Trophoblast cell (in vitro differentiated cells and primary cell): ENCODE results near the gene COBLL1.

Source experiments
- DNase-seq, 2 donors: peaks; one replicate each; pipeline ENCODE4 v3.0.0-alpha.2; 2016
- H2AFZ ChIP-seq: 2 replicates; pipeline ENCODE4 v1.6.1; 2013; ENCODE audit warnings: low read length, moderate library complexity, mild to moderate bottlenecking; ENCODE audit not compliant: insufficient read depth, poor library complexity
- H2AK5ac ChIP-seq: 2 replicates; pipeline ENCODE4 v1.6.1; 2013; ENCODE audit warnings: mild to moderate bottlenecking, low read length
- H2BK120ac ChIP-seq: 2 replicates; pipeline ENCODE4 v1.6.1; 2013; ENCODE audit warnings: low read length, mild to moderate bottlenecking, moderate library complexity; ENCODE audit not compliant: insufficient read depth, poor library complexity
- H2BK12ac ChIP-seq: 2 replicates; pipeline ENCODE4 v1.6.1; 2013; ENCODE audit warnings: mild to moderate bottlenecking, low read length, moderate library complexity
- H2BK5ac ChIP-seq: 2 replicates; pipeline ENCODE4 v1.6.1; 2013; ENCODE audit warnings: low read length, low read depth, moderate library complexity, mild to moderate bottlenecking; ENCODE audit not compliant: poor library complexity
- H3K14ac ChIP-seq: 2 replicates; pipeline ENCODE4 v1.6.1; 2013; ENCODE audit warnings: mild to moderate bottlenecking, low read length
- H3K18ac ChIP-seq: 2 replicates; pipeline ENCODE4 v1.6.1; 2013; ENCODE audit warnings: mild to moderate bottlenecking, low read length
- H3K23ac ChIP-seq: 2 replicates; pipeline ENCODE4 v1.6.1; 2013; ENCODE audit warnings: low read length
- H3K27ac ChIP-seq: 2 replicates; pipeline ENCODE4 v1.5.1; 2013; ENCODE audit warnings: low read depth, mild to moderate bottlenecking, inconsistent platforms, low read length, moderate library complexity
- H3K27me3 ChIP-seq: 2 replicates; pipeline ENCODE4 v1.6.1; 2013; ENCODE audit warnings: inconsistent platforms, mild to moderate bottlenecking, low read length, moderate library complexity; ENCODE audit not compliant: insufficient read depth
- H3K36me3 ChIP-seq, 2 experiments: 1 replicate in 1 of 2; 2 replicates in 1 of 2; pipeline ENCODE4 v1.6.1; 2013; ENCODE audit warnings: low read length in 2 of 2, mild to moderate bottlenecking in 2 of 2, moderate library complexity in 1 of 2; ENCODE audit not compliant: insufficient read depth in 2 of 2, control insufficient read depth in 1 of 2
- H3K4ac ChIP-seq: 2 replicates; pipeline ENCODE4 v1.6.1; 2013; ENCODE audit warnings: low read depth, mild to moderate bottlenecking, low read length, moderate library complexity
- H3K4me1 ChIP-seq, 2 experiments: 1 replicate in 1 of 2; 2 replicates in 1 of 2; pipeline ENCODE4 v1.6.1; 2013; ENCODE audit warnings: low read length in 2 of 2, mild to moderate bottlenecking in 2 of 2, moderate library complexity in 1 of 2; ENCODE audit not compliant: insufficient read depth in 2 of 2, control insufficient read depth in 1 of 2
- H3K4me2 ChIP-seq: 2 replicates; pipeline ENCODE4 v1.6.1; 2013; ENCODE audit warnings: inconsistent platforms, mild to moderate bottlenecking, low read length, moderate library complexity
- H3K4me3 ChIP-seq: 2 replicates; pipeline ENCODE4 v1.5.1; 2013; ENCODE audit warnings: mild to moderate bottlenecking, low read depth, low read length, inconsistent platforms
- H3K79me1 ChIP-seq: one replicate; pipeline ENCODE4 v1.6.1; 2013; ENCODE audit warnings: low read length
- H3K79me2 ChIP-seq: 2 replicates; pipeline ENCODE4 v1.6.1; 2013; ENCODE audit warnings: low read length, mild to moderate bottlenecking; ENCODE audit not compliant: control insufficient read depth, insufficient read depth, poor library complexity
- H3K9ac ChIP-seq: 2 replicates; pipeline ENCODE4 v1.6.1; 2013; ENCODE audit warnings: mild to moderate bottlenecking, low read length
- H3K9me3 ChIP-seq: 2 replicates; pipeline ENCODE4 v1.6.1; 2013; ENCODE audit warnings: low read depth, mild to moderate bottlenecking, control low read depth, inconsistent platforms, low read length; ENCODE audit not compliant: insufficient read depth
- H4K12ac ChIP-seq: 2 replicates; pipeline ENCODE4 v1.6.1; 2013; ENCODE audit warnings: low read depth, mild to moderate bottlenecking, low read length, moderate library complexity
- H4K8ac ChIP-seq: 2 replicates; pipeline ENCODE4 v1.6.1; 2013; ENCODE audit warnings: low read depth, mild to moderate bottlenecking, low read length, moderate library complexity
- H4K91ac ChIP-seq: one replicate; pipeline ENCODE4 v1.6.1; 2013; ENCODE audit warnings: low read depth, mild to moderate bottlenecking, low read length, moderate library complexity
- WGBS: extraction: QIAGEN DNeasy Blood & Tissue Kit; methylation state at CpG from one replicate; pipeline ENCODE4 v1.1.7; 2013; ENCODE audit warnings: missing lambda C conversion rate; ENCODE audit not compliant: insufficient read length, insufficient coverage; ENCODE audit errors: extremely low coverage; 5-methylcytosine and 5-hydroxymethylcytosine counted together

COBLL1 gene

GRCh38 chr2:164735309-164735919 lies 106.2 kb downstream of the COBLL1 start:
- H2AFZ ChIP-seq = no peak overlapping the region
- H2BK12ac ChIP-seq = peak overlapping the region; percentile 58
- H3K9me3 ChIP-seq = no peaks in the 10 kb centered on the region
- peaks cover 7 to 9% of the 10 kb centered on the region in 2 experiments for H3K4me1 ChIP-seq
- H3K4me2 ChIP-seq = no peak overlapping the region
- no peak overlapping the region for H3K18ac ChIP-seq
- H3K9ac ChIP-seq = no peak overlapping the region
- H2BK5ac ChIP-seq = peak overlapping the region; percentile 68
- no peak overlapping the region for H3K14ac ChIP-seq
- peaks cover 0 to 3% of the 10 kb centered on the region in 2 experiments for H3K36me3 ChIP-seq
- peak overlapping the region; percentile 38 for H4K8ac ChIP-seq
- peak overlapping the region; percentile 68 for H4K91ac ChIP-seq
- H3K4me3 ChIP-seq = no peak overlapping the region
- no CpG with 5 or more reads among the region's 4 CpGs for WGBS
- no peaks in the 10 kb centered on the region for H3K79me2 ChIP-seq
- H2AK5ac ChIP-seq = no peak overlapping the region
- no peak for DNase-seq
- peaks cover 9% of the 10 kb centered on the region for H3K79me1 ChIP-seq
- no peak overlapping the region for H3K23ac ChIP-seq
- no peaks in the 10 kb centered on the region for H3K27me3 ChIP-seq
- peak overlapping the region; percentile 19 for H3K27ac ChIP-seq
- H2BK120ac ChIP-seq = peak overlapping the region; percentile 60
- H3K4ac ChIP-seq = no peak overlapping the region
- no peak overlapping the region for H4K12ac ChIP-seq

GRCh38 chr2:164734196-164734595 lies 107.4 kb downstream of the COBLL1 start:
- peak overlapping the region; percentile 92 for H2BK5ac ChIP-seq
- no peak overlapping the region for H3K4me3 ChIP-seq
- peaks cover 2 to 3% of the 10 kb centered on the region in 2 experiments for H3K36me3 ChIP-seq
- no peak overlapping the region for H2AK5ac ChIP-seq
- H2AFZ ChIP-seq = no peak overlapping the region
- H3K14ac ChIP-seq = no peak overlapping the region
- H3K4me2 ChIP-seq = no peak overlapping the region
- WGBS = no CpG with 5 or more reads among the region's 3 CpGs
- no peaks in the 10 kb centered on the region for H3K27me3 ChIP-seq
- no peak overlapping the region for H4K91ac ChIP-seq
- H4K12ac ChIP-seq = no peak overlapping the region
- no peaks in the 10 kb centered on the region for H3K79me2 ChIP-seq
- H2BK120ac ChIP-seq = no peak overlapping the region
- peaks cover 9% of the 10 kb centered on the region for H3K79me1 ChIP-seq
- H2BK12ac ChIP-seq = no peak overlapping the region
- no peak overlapping the region for H3K23ac ChIP-seq
- H3K4ac ChIP-seq = no peak overlapping the region
- H3K9ac ChIP-seq = no peak overlapping the region
- H3K9me3 ChIP-seq = no peaks in the 10 kb centered on the region
- H4K8ac ChIP-seq = no peak overlapping the region
- peaks cover 7 to 9% of the 10 kb centered on the region in 2 experiments for H3K4me1 ChIP-seq
- H3K27ac ChIP-seq = peak overlapping the region; percentile 84
- DNase-seq = peak in 1 of 2 donors; percentile 60
- H3K18ac ChIP-seq = no peak overlapping the region

- H3K4ac ChIP-seq = no peak overlapping the region
- H3K18ac ChIP-seq = no peak overlapping the region
- H4K91ac ChIP-seq = no peak overlapping the region
- H3K79me1 ChIP-seq = peaks cover 4% of the 10 kb centered on the region
- H4K12ac ChIP-seq = no peak overlapping the region
- no peak overlapping the region for H2AK5ac ChIP-seq
- H2BK5ac ChIP-seq = no peak overlapping the region
- DNase-seq = no peak
- peaks cover 2% of the 10 kb centered on the region in 2 experiments for H3K4me1 ChIP-seq
- H3K4me3 ChIP-seq = no peak overlapping the region
- H2BK12ac ChIP-seq = no peak overlapping the region
- no peak overlapping the region for H3K14ac ChIP-seq
- H3K9ac ChIP-seq = no peak overlapping the region
- H2AFZ ChIP-seq = no peak overlapping the region
- no peaks in the 10 kb centered on the region for H3K27me3 ChIP-seq
- no peak overlapping the region for H2BK120ac ChIP-seq
- WGBS = no CpG with 5 or more reads among the region's 3 CpGs
- H3K23ac ChIP-seq = no peak overlapping the region
- no peaks in the 10 kb centered on the region for H3K9me3 ChIP-seq
- no peak overlapping the region for H3K27ac ChIP-seq
- H3K36me3 ChIP-seq = peaks cover 2% of the 10 kb centered on the region in 2 experiments
- no peaks in the 10 kb centered on the region for H3K79me2 ChIP-seq
- H4K8ac ChIP-seq = no peak overlapping the region
- H3K4me2 ChIP-seq = no peak overlapping the region
Observed at GRCh38 chr2:164725542-164725941, 116.1 kb downstream of the COBLL1 start.

GRCh38 chr2:164722616-164723338 lies 118.8 kb downstream of the COBLL1 start:
- Histone ChIP-seq H3K4me1 (peaks cover 2 to 5% of the 10 kb centered on the region in 2 experiments), H2AFZ (no peak overlapping the region), H3K4ac (peak overlapping the region; percentile 46), H3K18ac (no peak overlapping the region), H4K8ac (no peak overlapping the region), H3K9ac (no peak overlapping the region), H2BK120ac (peak overlapping the region; percentile 43), H4K12ac (no peak overlapping the region), H3K9me3 (no peaks in the 10 kb centered on the region), H3K27ac (no peak overlapping the region), H3K79me1 (peaks cover 8% of the 10 kb centered on the region), H3K79me2 (no peaks in the 10 kb centered on the region), H3K36me3 (peaks cover 0 to 4% of the 10 kb centered on the region in 2 experiments), H4K91ac (peak overlapping the region; percentile 62), H3K23ac (no peak overlapping the region), H2AK5ac (peak overlapping the region; percentile 74), H2BK12ac (no peak overlapping the region), H3K27me3 (no peaks in the 10 kb centered on the region), H3K4me2 (no peak overlapping the region), H3K4me3 (no peak overlapping the region), H3K14ac (no peak overlapping the region), H2BK5ac (no peak overlapping the region)
- no CpG with 5 or more reads among the region's 2 CpGs for WGBS
- DNase-seq = no peak
